OCI-LY7 (cell line): ENCODE measurements around the gene OCRL. TPM values are rescaled to one million over a fixed set of nuclear protein-coding genes. Genes with fewer than 3 reads are reported as not detected.

Experiments
- BruUV-seq: library from RNA; stranded (reverse); fragments of 400-500 nt; replicated peaks from 2 replicates; lab custom pipeline; 2021; lab: Mats Ljungman, UMichigan
- CTCF ChIA-PET: fragments of 300-600 bp; sonication (Branson Sonifier 250); formaldehyde crosslinking; loops from one replicate; lab custom pipeline; 2022; ENCODE audit warnings: antibody characterized with exemption; ENCODE audit not compliant: unreplicated experiment; lab: Charles Lee
- POLR2A ChIA-PET: fragments of 300-600 bp; sonication (Branson Sonifier 250); formaldehyde crosslinking; loops from one replicate; lab custom pipeline; 2022; ENCODE audit warnings: antibody characterized with exemption; lab: Charles Lee
- DNase-seq: peaks from one replicate; pipeline ENCODE4 v3.0.0-alpha.2; 2015; ENCODE audit warnings: low spot score
- H2AFZ ChIP-seq: fragments of 200-600 bp; sonication (generic), shearing (Covaris generic); 2 replicates; pipeline ENCODE4 v1.6.1; 2014; ENCODE audit warnings: mild to moderate bottlenecking, antibody characterized with exemption, low read length, moderate library complexity
- H3K27ac ChIP-seq: fragments of 200-600 bp; sonication (generic); 2 replicates; pipeline ENCODE4 v1.5.1; 2014; ENCODE audit warnings: mixed run types, low read depth, mild to moderate bottlenecking, moderate library complexity, low read length, inconsistent platforms; ENCODE audit not compliant: poor library complexity, severe bottlenecking
- H3K36me3 ChIP-seq: fragments of 200-600 bp; sonication (generic); 2 replicates; pipeline ENCODE4 v1.6.1; 2014; ENCODE audit warnings: mild to moderate bottlenecking, antibody characterized with exemption, low read length, moderate library complexity, mixed read lengths; ENCODE audit not compliant: insufficient read depth
- H3K4me1 ChIP-seq: fragments of 200-600 bp; sonication (generic); 2 replicates; pipeline ENCODE4 v1.5.1; 2014; ENCODE audit warnings: mild to moderate bottlenecking, low read length; ENCODE audit not compliant: insufficient read depth, poor library complexity, severe bottlenecking
- H3K4me2 ChIP-seq: fragments of 200-600 bp; sonication (generic); 2 replicates; pipeline ENCODE4 v1.6.1; 2014; ENCODE audit warnings: mild to moderate bottlenecking, low read length
- H3K4me3 ChIP-seq: fragments of 200-600 bp; sonication (generic); 2 replicates; pipeline ENCODE4 v1.5.1; 2014; ENCODE audit warnings: mild to moderate bottlenecking, low read depth, low read length; ENCODE audit not compliant: poor library complexity, severe bottlenecking
- H3K79me2 ChIP-seq: fragments of 200-600 bp; sonication (generic); 2 replicates; pipeline ENCODE4 v1.6.1; 2016; ENCODE audit warnings: low read depth, mild to moderate bottlenecking, low read length, moderate library complexity, mixed read lengths; ENCODE audit not compliant: insufficient read depth
- H3K9me2 ChIP-seq: fragments of 200-600 bp; sonication (generic); 2 replicates; pipeline ENCODE4 v1.6.1; 2016; ENCODE audit warnings: mild to moderate bottlenecking, low read length, mixed read lengths; ENCODE audit not compliant: insufficient read depth
- H3K9me3 ChIP-seq: fragments of 200-600 bp; sonication (generic); 2 replicates; pipeline ENCODE4 v1.6.1; 2014; ENCODE audit warnings: mild to moderate bottlenecking, mixed run types, low read length, mixed read lengths
- H4K20me1 ChIP-seq: fragments of 200-600 bp; sonication (generic); 2 replicates; pipeline ENCODE4 v1.6.1; 2014; ENCODE audit warnings: mild to moderate bottlenecking, antibody characterized with exemption, low read length, moderate library complexity, mixed read lengths; ENCODE audit not compliant: insufficient read depth
- CTCF ChIP-seq: fragments of 200-600 bp; sonication (generic); conservative IDR thresholded peaks from 2 replicates; pipeline ENCODE4 v1.5.1; 2014; ENCODE audit warnings: mild to moderate bottlenecking, antibody characterized with exemption, low read length, moderate library complexity, mixed read lengths
- EZH2phosphoT487 ChIP-seq: fragments of 200-600 bp; sonication (generic); IDR thresholded peaks from 2 replicates; pipeline ENCODE4 v1.6.1; 2018; ENCODE audit warnings: low read depth, borderline replicate concordance, mild to moderate bottlenecking, mixed run types, antibody characterized with exemption, low read length, moderate library complexity, mixed read lengths
- intact Hi-C: fragments of 100-400 bp; cut with micrococcal nuclease; formaldehyde crosslinking; loops from one replicate; pipeline ENCODE4 v1.10.0; 2022; ENCODE audit not compliant: unreplicated experiment
- total RNA-seq, 2 experiments: library from RNA; depleted of rRNA in 1 of 2; stranded (reverse); fragments of >200 nt in 1 of 2; shearing (Covaris generic) in 1 of 2; gene quantifications; 2 replicates each; pipeline ENCODE4 v1.2.3, GENCODE V29; 2014 to 2022

OCRL gene
- total RNA-seq, 2 experiments from 2014 or later: 3.1 to 6.7 TPM

GRCh38 chrX:129597905-129598304 is 57.8 kb downstream of the OCRL start:
- ChIA-PET POLR2A (interaction anchor here (0.6 kb wide), 1 partner anchor 458 kb away, joined by 3 read pairs; no protein-coding TSS in a partner anchor), CTCF (no interaction called here)
- Histone ChIP-seq H2AFZ (no peak overlapping the region), H3K27ac (no peak overlapping the region), H3K4me2 (no peak overlapping the region), H3K79me2 (no peaks in the 10 kb centered on the region), H3K4me3 (no peak overlapping the region), H4K20me1 (no peaks in the 10 kb centered on the region), H3K9me2 (no peaks in the 10 kb centered on the region), H3K36me3 (no peaks in the 10 kb centered on the region), H3K4me1 (peaks cover 8% of the 10 kb centered on the region), H3K9me3 (no peaks in the 10 kb centered on the region)
- no peak for DNase-seq
- no peak for TF ChIP-seq CTCF
- no peak for TF ChIP-seq EZH2phosphoT487
- intact Hi-C loops: no loop called here
- no TSS peak for BruUV-seq

GRCh38 chrX:129599499-129599898 is 59.4 kb downstream of the OCRL start:
- BruUV-seq: no TSS peak
- peaks cover 13% of the 10 kb centered on the region for H3K4me1 ChIP-seq
- no peak overlapping the region for H3K4me3 ChIP-seq
- H4K20me1 ChIP-seq: no peaks in the 10 kb centered on the region
- H3K79me2 ChIP-seq: no peaks in the 10 kb centered on the region
- no peak for TF ChIP-seq EZH2phosphoT487
- no peaks in the 10 kb centered on the region for H3K9me3 ChIP-seq
- intact Hi-C loops: no loop called here
- no peak overlapping the region for H3K4me2 ChIP-seq
- no peak for DNase-seq
- no peaks in the 10 kb centered on the region for H3K9me2 ChIP-seq
- no peaks in the 10 kb centered on the region for H3K36me3 ChIP-seq
- ChIA-PET CTCF (no interaction called here), POLR2A (interaction anchor here (0.7 kb wide), 1 partner anchor 397 kb away, joined by 4 read pairs; no protein-coding TSS in a partner anchor)
- H3K27ac ChIP-seq: no peak overlapping the region
- no peak overlapping the region for H2AFZ ChIP-seq

GRCh38 chrX:129599996-129600395 is 59.9 kb downstream of the OCRL start:
- TF ChIP-seq EZH2phosphoT487: no peak
- no peak for TF ChIP-seq CTCF
- BruUV-seq: no TSS peak
- CTCF ChIA-PET: no interaction called here

More at GRCh38 chrX:129599996-129600395, 59.9 kb downstream of the OCRL start:
- Histone ChIP-seq H4K20me1 (no peaks in the 10 kb centered on the region), H3K4me3 (no peak overlapping the region), H3K4me1 (peaks cover 15% of the 10 kb centered on the region), H3K9me2 (no peaks in the 10 kb centered on the region), H2AFZ (no peak overlapping the region), H3K9me3 (no peaks in the 10 kb centered on the region), H3K27ac (no peak overlapping the region), H3K4me2 (no peak overlapping the region), H3K79me2 (no peaks in the 10 kb centered on the region), H3K36me3 (no peaks in the 10 kb centered on the region)
- POLR2A ChIA-PET: no interaction called here
- DNase-seq: no peak
- intact Hi-C loops: no loop called here
